Glutamatergic neuron (in vitro differentiated cells): ENCODE measurements around the gene TTC38. TPM values are rescaled to one million over a fixed set of nuclear protein-coding genes. Genes with fewer than 3 reads are reported as not detected.

Source experiments
- DNase-seq: peaks from one replicate; pipeline ENCODE4 v3.0.0; 2022
- H3K27ac Mint-ChIP-seq: one replicate; pipeline ENCODE4 v1.8.0; 2020; ENCODE audit warnings: mild to moderate bottlenecking, mixed read lengths, inconsistent platforms; ENCODE audit not compliant: unreplicated experiment
- H3K27me3 Mint-ChIP-seq: one replicate; pipeline ENCODE4 v1.8.0; 2020; ENCODE audit warnings: mild to moderate bottlenecking, moderate library complexity, mixed read lengths, inconsistent platforms; ENCODE audit not compliant: unreplicated experiment
- H3K36me3 Mint-ChIP-seq: one replicate; pipeline ENCODE4 v1.8.0; 2020; ENCODE audit warnings: mild to moderate bottlenecking, mixed read lengths, inconsistent platforms; ENCODE audit not compliant: unreplicated experiment
- H3K4me1 Mint-ChIP-seq: one replicate; pipeline ENCODE4 v1.8.0; 2020; ENCODE audit warnings: mild to moderate bottlenecking, low read depth, mixed read lengths, inconsistent platforms; ENCODE audit not compliant: unreplicated experiment
- H3K4me3 Mint-ChIP-seq: one replicate; pipeline ENCODE4 v1.8.0; 2020; ENCODE audit warnings: mild to moderate bottlenecking, mixed read lengths, inconsistent platforms; ENCODE audit not compliant: unreplicated experiment
- H3K9me3 Mint-ChIP-seq: one replicate; pipeline ENCODE4 v1.8.0; 2020; ENCODE audit warnings: mild to moderate bottlenecking, moderate library complexity, mixed read lengths, inconsistent platforms; ENCODE audit not compliant: unreplicated experiment
- total RNA-seq: library from RNA; stranded (reverse); fragmentation: NEBNext Ultra II Directional; extraction: Animal tissue kit (Norgen Biotek cat#: 25700); gene quantifications from one replicate; pipeline ENCODE4 v1.2.1, GENCODE V29; 2021; ENCODE audit not compliant: unreplicated experiment
- TF ChIP-seq, protein P1 (sequence below): fragments of 200-600 bp; sonication (generic); IDR thresholded peaks from one replicate; pipeline ENCODE4 v1.5.0; 2021; ENCODE audit not compliant: partially characterized antibody, unreplicated experiment

Gene TTC38
- total RNA-seq, 1 donor from 2014 or later: 12.5 TPM

DNA sequence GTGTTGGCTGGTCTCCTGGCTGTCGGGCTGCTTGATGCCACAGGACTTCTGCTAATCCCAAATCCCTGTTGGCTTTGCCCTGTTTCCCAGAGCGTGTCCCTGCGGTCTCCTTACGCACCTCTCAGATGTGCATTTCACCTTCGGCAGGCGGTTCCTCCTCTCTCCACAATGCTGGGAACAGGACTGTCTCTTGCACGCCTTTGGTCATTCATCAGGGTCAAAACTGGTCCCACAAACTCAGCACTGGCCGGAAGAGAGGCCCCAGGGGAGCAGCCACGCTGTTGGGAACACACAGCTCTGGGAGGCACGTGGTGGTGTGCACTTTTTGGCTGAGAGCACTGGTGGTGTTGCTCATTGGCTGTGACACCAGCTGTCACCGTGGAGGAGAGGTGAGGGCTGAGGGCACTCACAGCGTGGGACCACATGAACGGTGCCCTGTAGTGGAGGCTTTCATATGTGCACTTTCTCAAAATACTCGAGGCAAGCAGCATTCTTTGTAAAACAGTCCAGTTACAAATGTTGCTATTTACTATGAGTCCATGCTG, 52.4 kb downstream of the TTC38 start:
- H3K36me3 Mint-ChIP-seq: no peaks in the 10 kb centered on the region
- DNase-seq: no peak
- no peak overlapping the region for H3K4me3 Mint-ChIP-seq
- H3K27me3 Mint-ChIP-seq: no peaks in the 10 kb centered on the region
- no peaks in the 10 kb centered on the region for H3K4me1 Mint-ChIP-seq
- TF ChIP-seq, protein P1, sequence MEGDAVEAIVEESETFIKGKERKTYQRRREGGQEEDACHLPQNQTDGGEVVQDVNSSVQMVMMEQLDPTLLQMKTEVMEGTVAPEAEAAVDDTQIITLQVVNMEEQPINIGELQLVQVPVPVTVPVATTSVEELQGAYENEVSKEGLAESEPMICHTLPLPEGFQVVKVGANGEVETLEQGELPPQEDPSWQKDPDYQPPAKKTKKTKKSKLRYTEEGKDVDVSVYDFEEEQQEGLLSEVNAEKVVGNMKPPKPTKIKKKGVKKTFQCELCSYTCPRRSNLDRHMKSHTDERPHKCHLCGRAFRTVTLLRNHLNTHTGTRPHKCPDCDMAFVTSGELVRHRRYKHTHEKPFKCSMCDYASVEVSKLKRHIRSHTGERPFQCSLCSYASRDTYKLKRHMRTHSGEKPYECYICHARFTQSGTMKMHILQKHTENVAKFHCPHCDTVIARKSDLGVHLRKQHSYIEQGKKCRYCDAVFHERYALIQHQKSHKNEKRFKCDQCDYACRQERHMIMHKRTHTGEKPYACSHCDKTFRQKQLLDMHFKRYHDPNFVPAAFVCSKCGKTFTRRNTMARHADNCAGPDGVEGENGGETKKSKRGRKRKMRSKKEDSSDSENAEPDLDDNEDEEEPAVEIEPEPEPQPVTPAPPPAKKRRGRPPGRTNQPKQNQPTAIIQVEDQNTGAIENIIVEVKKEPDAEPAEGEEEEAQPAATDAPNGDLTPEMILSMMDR: no peak
- peaks cover 3% of the 10 kb centered on the region for H3K9me3 Mint-ChIP-seq
- no peak overlapping the region for H3K27ac Mint-ChIP-seq

DNA sequence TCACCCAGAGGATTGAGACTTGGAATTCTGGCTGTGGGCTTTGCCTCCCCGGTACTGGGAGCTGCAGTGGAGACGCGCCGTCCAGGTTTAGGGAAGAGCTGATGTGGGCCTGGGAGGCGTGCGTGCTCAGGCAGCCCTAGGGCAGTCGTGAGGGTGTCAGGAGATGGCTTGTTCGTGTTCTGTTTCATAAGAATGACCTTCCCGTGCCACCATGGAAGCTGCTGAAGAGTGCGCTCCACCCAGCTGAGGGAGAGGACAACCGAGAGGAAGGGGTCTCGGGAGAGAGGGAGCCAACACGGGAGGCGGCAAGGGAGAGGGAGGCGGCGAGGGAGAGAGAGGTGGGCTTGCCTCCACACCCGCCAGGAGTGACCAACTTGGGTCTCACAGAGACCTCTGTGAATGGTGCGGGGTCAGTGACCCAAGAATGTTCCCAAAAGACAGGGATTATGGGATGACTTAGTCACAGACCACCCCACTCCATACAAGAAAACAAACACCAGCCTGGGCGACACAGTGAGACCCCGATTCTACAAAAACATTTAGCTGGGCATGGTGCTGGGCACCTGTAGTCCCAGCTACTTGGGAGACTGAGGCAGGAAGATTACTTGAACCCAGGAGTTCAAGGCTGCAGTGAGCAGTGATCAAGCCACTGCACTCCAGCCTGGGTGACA, 53.0 kb downstream of the TTC38 start:
- H3K4me1 Mint-ChIP-seq: no peaks in the 10 kb centered on the region
- H3K36me3 Mint-ChIP-seq: no peaks in the 10 kb centered on the region
- H3K4me3 Mint-ChIP-seq: no peak overlapping the region
- DNase-seq: no peak
- TF ChIP-seq, protein P1: no peak
- no peaks in the 10 kb centered on the region for H3K27me3 Mint-ChIP-seq
- peaks cover 3% of the 10 kb centered on the region for H3K9me3 Mint-ChIP-seq
- peak overlapping the region; percentile 8 for H3K27ac Mint-ChIP-seq

DNA sequence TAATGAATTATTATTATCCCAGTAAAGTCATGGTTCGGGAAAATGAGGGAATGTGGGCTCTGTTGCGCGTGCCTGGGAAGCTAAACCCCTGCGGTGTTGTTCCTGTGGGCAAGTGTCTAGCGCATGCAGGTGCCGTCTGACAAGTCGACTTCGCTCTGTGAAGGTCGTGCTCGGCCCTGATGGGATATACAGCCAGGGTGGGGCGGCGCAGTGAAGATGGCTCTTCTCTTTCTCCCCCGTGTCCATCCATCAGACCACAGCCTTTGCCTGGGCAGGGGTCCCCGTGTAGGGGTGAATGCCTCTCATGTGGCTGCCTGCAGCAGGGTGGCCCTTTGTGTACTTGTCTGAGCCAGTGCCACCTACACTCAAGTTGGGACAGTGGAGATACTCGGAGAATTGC, 54.9 kb downstream of the TTC38 start:
- TF ChIP-seq, protein P1: no peak
- no peaks in the 10 kb centered on the region for H3K4me1 Mint-ChIP-seq
- H3K4me3 Mint-ChIP-seq: no peak overlapping the region
- H3K9me3 Mint-ChIP-seq: peaks cover 3% of the 10 kb centered on the region
- H3K27ac Mint-ChIP-seq: no peak overlapping the region
- H3K27me3 Mint-ChIP-seq: no peaks in the 10 kb centered on the region
- no peak for DNase-seq
- no peaks in the 10 kb centered on the region for H3K36me3 Mint-ChIP-seq

DNA sequence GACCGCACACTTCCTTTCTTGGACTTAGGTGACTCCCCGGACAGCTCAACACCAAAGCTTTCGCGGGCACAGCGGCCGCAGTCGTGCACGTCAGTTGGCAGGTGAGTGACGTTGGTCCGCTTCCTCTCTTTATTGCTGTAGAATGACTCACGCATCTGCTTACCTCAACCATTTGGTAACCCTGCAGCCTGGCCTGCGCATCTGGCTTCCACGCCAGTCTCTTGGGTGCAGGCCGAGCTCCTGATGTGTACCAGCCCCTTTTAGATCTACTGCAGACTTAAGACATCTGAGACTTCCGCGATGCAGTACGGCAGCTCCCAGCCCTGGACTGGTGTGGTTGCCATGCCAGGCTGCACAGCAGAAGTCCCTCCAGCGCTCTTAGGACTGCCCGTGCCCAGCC, 55.4 kb downstream of the TTC38 start:
- H3K4me1 Mint-ChIP-seq: no peaks in the 10 kb centered on the region
- H3K4me3 Mint-ChIP-seq: no peak overlapping the region
- no peaks in the 10 kb centered on the region for H3K27me3 Mint-ChIP-seq
- TF ChIP-seq, protein P1: no peak
- H3K9me3 Mint-ChIP-seq: peaks cover 3% of the 10 kb centered on the region
- H3K36me3 Mint-ChIP-seq: no peaks in the 10 kb centered on the region
- DNase-seq: no peak
- H3K27ac Mint-ChIP-seq: no peak overlapping the region

DNA sequence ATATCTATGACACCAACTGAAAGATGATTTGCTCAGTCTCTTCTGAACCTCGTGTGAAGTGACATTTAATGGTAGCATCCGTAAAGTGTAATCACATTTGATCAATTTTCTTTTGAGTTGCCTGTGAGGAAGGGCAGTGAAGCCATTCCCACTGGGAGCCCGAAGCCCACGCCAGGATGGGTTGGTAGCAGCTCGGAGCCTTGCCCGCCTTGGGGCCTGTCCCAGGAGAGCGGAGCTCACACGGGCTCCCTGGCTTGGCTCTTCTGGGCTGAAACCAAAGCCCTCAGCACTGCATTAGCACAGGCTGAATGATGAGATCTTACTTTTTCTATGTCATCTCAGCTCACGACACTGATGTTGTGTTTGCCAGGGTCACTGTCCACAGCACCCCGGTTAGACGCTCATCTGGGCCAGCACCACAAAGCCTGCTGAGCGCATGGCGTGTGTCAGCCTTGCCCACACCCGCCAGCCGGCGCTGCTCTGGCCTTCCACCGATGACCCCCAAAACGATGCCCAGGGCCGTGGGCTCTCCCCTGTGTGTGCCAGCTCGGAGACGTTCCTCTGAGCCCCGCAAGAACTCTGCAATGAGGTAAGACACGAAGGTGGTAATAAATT, 58.4 kb downstream of the TTC38 start:
- Mint-ChIP-seq H3K4me1 (no peaks in the 10 kb centered on the region), H3K27ac (no peak overlapping the region), H3K27me3 (no peaks in the 10 kb centered on the region), H3K36me3 (no peaks in the 10 kb centered on the region), H3K9me3 (peaks cover 3% of the 10 kb centered on the region), H3K4me3 (no peak overlapping the region)
- DNase-seq: no peak
- TF ChIP-seq, protein P1: no peak
